Activated B cell treated with CpG ODN at 0.5 μM for 24 hours (primary cell): ENCODE results near the gene PIH1D1. TPM values are rescaled to one million over a fixed set of nuclear protein-coding genes. Genes with fewer than 3 reads are reported as not detected.
A peak's percentile ranks its signal among the peaks of the same experiment; 100 is the strongest.

ENCODE experiments used
- ATAC-seq: fragments of 200-7000 bp; cut with Tn5 transposase; one replicate; pipeline ENCODE4 v1.10.0; 2021; ENCODE audit warnings: low read depth, mild to moderate bottlenecking, moderate library complexity
- CTCF ChIA-PET: fragments of 350-600 bp; sonication (Branson Sonifier 250); formaldehyde crosslinking; loops from one replicate; lab custom pipeline; 2021; ENCODE audit warnings: antibody characterized with exemption; lab: Charles Lee
- POLR2A ChIA-PET: fragments of 350-600 bp; sonication (Branson Sonifier 250); formaldehyde crosslinking; loops from one replicate; lab custom pipeline; 2021; ENCODE audit warnings: antibody characterized with exemption; lab: Charles Lee
- DNase-seq: peaks from one replicate; pipeline ENCODE4 v3.0.0; 2022
- H3K27ac Mint-ChIP-seq: one replicate; pipeline ENCODE4 v1.8.0; 2020; ENCODE audit warnings: mixed read lengths
- H3K27me3 Mint-ChIP-seq: one replicate; pipeline ENCODE4 v1.8.0; 2021; ENCODE audit warnings: mixed read lengths
- H3K36me3 Mint-ChIP-seq: one replicate; pipeline ENCODE4 v1.8.0; 2021; ENCODE audit warnings: low read depth, mixed read lengths
- H3K4me1 Mint-ChIP-seq: one replicate; pipeline ENCODE4 v1.8.0; 2021; ENCODE audit warnings: mixed read lengths
- H3K4me3 Mint-ChIP-seq: one replicate; pipeline ENCODE4 v1.8.0; 2020; ENCODE audit warnings: mild to moderate bottlenecking, mixed read lengths
- H3K9me3 Mint-ChIP-seq: one replicate; pipeline ENCODE4 v1.8.0; 2020; ENCODE audit warnings: mixed read lengths
- intact Hi-C: fragments of 100-400 bp; cut with micrococcal nuclease; formaldehyde crosslinking; loops from one replicate; pipeline ENCODE4 v1.15.1; 2024
- total RNA-seq: library from RNA; stranded (reverse); gene quantifications from 2 replicates; pipeline ENCODE4 v1.2.3, GENCODE V29; 2022
- TF ChIP-seq, protein P1 (sequence below): fragments of 200-600 bp; IDR thresholded peaks from one replicate; pipeline ENCODE4 v1.8.0; 2022; ENCODE audit warnings: antibody characterized with exemption, mild to moderate bottlenecking

Gene PIH1D1
- total RNA-seq, 1 donor from 2014 or later = 110 TPM

DNA sequence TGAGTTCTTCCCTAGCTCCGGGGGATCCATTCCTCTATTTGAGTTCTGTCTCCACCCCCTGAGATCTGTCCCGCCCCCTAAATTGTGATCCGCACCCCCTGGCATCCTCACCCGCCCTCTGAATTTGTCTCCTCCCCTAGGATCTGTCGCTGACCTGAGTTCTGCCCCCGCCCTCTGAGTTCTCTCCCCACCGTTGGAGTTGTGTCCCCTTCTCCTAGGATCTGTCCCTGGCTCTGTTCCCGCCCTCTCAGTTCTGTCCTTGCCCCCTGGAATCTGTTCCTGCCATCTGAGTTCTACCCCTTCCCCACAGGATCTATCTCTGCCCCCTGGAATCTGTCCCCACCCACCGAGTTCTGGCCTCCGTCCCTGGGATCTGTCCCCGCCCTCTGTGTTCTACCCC lies 9.3 kb downstream of the PIH1D1 start:
- intact Hi-C loops = loop anchor here (2.0 kb wide), 1 partner anchor 14 kb away; no protein-coding TSS in a partner anchor
- Mint-ChIP-seq H3K4me1 (peaks cover 34% of the 10 kb centered on the region), H3K36me3 (peaks cover 14% of the 10 kb centered on the region), H3K27me3 (peaks cover 46% of the 10 kb centered on the region), H3K27ac (no peak overlapping the region), H3K9me3 (no peaks in the 10 kb centered on the region), H3K4me3 (peak overlapping the region; percentile 86)
- ATAC-seq (no peak), DNase-seq (no peak)
- ChIA-PET CTCF (interaction anchor here (0.6 to 3.3 kb wide), 7 partner anchors 28 to 216 kb away, joined by 4 to 28 read pairs (median 5); no protein-coding TSS in a partner anchor), POLR2A (interaction anchor here (0.6 to 2.5 kb wide), 15 partner anchors 10 to 176 kb away, joined by 3 to 28 read pairs (median 4); partner anchors contain the start of genes ALDH16A1, CD37 and PIH1D1)
- TF ChIP-seq, protein P1, sequence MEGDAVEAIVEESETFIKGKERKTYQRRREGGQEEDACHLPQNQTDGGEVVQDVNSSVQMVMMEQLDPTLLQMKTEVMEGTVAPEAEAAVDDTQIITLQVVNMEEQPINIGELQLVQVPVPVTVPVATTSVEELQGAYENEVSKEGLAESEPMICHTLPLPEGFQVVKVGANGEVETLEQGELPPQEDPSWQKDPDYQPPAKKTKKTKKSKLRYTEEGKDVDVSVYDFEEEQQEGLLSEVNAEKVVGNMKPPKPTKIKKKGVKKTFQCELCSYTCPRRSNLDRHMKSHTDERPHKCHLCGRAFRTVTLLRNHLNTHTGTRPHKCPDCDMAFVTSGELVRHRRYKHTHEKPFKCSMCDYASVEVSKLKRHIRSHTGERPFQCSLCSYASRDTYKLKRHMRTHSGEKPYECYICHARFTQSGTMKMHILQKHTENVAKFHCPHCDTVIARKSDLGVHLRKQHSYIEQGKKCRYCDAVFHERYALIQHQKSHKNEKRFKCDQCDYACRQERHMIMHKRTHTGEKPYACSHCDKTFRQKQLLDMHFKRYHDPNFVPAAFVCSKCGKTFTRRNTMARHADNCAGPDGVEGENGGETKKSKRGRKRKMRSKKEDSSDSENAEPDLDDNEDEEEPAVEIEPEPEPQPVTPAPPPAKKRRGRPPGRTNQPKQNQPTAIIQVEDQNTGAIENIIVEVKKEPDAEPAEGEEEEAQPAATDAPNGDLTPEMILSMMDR = no peak

DNA sequence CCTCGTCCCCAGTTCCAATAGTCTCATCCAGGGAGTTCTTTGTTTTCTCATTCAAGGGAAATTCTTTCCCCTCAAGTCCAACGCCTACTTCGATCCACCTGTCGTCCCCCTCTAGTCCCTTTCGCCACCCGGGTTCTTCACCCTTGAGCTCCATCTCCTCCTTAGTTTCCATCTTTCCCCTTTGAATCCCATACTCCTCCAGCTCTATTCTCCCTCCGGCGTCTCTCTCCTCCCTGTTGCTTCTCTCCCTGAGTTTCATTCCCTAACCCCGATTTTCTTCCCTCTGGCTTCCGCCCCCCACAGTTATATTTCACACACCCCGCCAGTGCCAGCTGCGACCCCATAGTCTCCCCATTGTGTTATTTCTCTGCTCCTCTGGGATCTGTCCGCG lies 9.7 kb downstream of the PIH1D1 start:
- intact Hi-C loops = loop anchor here (2.0 kb wide), 2 partner anchors 13 to 19 kb away; partner anchors contain the start of gene PTH2
- Mint-ChIP-seq H3K36me3 (peaks cover 10% of the 10 kb centered on the region), H3K4me3 (peak overlapping the region; percentile 86), H3K4me1 (peaks cover 35% of the 10 kb centered on the region), H3K27ac (no peak overlapping the region), H3K27me3 (peaks cover 49% of the 10 kb centered on the region), H3K9me3 (no peaks in the 10 kb centered on the region)
- no peak for DNase-seq
- ChIA-PET CTCF (interaction anchor here (1.1 to 3.3 kb wide), 4 partner anchors 28 to 141 kb away, joined by 4 to 28 read pairs (median 8); no protein-coding TSS in a partner anchor), POLR2A (interaction anchor here (0.6 to 1.9 kb wide), 6 partner anchors 11 to 141 kb away, joined by 4 to 10 read pairs (median 4); partner anchors contain the start of genes ALDH16A1 and CD37)
- TF ChIP-seq, protein P1 = no peak
- ATAC-seq = no peak

DNA sequence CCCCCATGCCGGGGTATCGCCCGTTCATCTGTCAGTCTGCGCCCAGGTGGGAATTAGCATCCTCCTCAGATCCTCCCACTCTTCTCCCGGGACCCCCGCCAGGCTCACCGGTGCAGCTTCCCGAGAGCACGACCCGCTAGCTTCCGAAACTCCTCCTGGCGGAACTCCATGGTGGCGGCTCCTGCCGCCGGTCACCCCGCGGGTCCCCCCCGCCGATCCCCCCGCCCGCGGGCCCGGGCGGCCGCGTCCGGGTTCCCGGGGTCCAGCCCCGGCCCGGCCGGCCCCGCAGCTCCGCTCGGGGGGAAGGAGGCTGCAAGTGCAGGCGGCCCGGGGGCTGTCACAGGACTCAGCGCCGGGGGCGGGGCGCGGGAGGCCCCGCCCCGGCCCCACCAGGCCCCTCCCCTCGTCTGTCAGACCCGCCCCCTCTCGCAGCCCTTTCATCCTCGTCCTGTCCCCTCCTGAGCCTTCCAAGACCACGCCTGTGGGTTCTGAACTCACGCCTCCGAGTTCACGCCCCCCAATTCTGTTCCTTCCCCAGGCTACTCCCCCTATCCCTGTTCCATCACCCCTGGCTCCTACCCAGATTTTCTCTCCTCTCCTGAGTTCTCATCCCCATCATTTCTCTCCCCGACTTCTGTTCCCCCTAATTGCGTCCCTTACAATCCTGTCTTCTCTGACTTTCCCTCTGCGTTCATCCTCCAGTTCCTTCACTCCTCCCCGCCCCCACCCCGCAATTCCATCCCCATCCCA lies 10.2 kb downstream of the PIH1D1 start, which contains the start of gene SLC17A7:
SLC17A7 (minus strand) TSS at position 318 of the 750 bp plus-strand sequence; CDS start at position 170, 148 bp downstream.
- POLR2A ChIA-PET = interaction anchor here (0.6 to 1.9 kb wide), 7 partner anchors 12 to 140 kb away, joined by 3 to 10 read pairs (median 4); partner anchors contain the start of genes ALDH16A1 and CD37

DNA sequence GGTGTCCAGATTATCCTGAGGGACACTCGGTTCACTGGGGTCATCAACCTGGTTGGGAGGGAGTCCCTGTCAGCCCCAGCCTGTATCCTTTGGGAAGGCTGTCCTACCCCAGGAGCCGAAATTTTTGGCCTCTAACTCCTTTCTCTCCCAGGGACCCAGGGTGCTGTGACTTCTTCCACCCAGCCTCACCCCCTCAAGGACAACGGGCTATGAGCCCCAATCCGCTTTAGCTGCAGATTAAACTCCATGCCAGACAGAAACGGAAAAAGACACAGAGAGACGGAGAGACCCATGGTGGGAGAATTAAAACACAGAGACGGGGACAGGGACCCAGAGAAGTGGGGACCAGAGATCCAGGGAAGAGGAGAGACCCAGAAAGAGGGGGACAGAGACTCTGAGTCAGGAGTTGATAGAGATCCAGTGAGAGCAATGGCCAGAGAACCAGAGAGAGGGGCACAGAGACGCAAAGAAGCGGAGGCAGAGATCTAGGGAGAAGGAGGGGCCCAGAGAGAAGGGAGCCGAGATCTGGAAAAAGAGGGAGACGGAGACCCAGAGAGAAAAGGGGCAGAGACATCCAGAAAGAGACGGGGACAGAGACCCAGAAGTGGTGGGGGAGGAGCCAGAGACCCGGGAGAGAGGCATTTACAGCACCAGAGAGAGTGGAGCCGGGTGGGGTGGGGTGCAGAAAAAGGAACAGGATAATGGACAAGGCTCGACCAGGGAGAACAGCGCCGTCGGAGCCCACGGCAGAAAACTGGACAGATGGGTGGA lies 11.0 kb downstream of the PIH1D1 start:
- ATAC-seq (no peak), DNase-seq (no peak)
- H3K4me1 Mint-ChIP-seq = peaks cover 48% of the 10 kb centered on the region
- intact Hi-C loops = loop anchor here (2.0 kb wide), 1 partner anchor 18 kb away; the partner anchor contains the start of gene PTH2
- H3K27me3 Mint-ChIP-seq = peaks cover 63% of the 10 kb centered on the region
- TF ChIP-seq, protein P1 = no peak
- POLR2A ChIA-PET = interaction anchor here (0.8 kb wide), 2 partner anchors 11 to 49 kb away, joined by 3 read pairs; no protein-coding TSS in a partner anchor
- CTCF ChIA-PET = interaction anchor here (2.9 to 3.3 kb wide), 2 partner anchors 29 to 49 kb away, joined by 9 to 28 read pairs; no protein-coding TSS in a partner anchor
- no peaks in the 10 kb centered on the region for H3K9me3 Mint-ChIP-seq
- H3K36me3 Mint-ChIP-seq = no peaks in the 10 kb centered on the region
- no peak overlapping the region for H3K27ac Mint-ChIP-seq
- peak overlapping the region; percentile 64 for H3K4me3 Mint-ChIP-seq

More for the DNA sequence above, 10.2 kb downstream of the PIH1D1 start, which contains the start of gene SLC17A7:
- intact Hi-C loops = loop anchor here (2.0 kb wide), 1 partner anchor 19 kb away; the partner anchor contains the start of gene PTH2
- peaks cover 55% of the 10 kb centered on the region for H3K27me3 Mint-ChIP-seq
- ATAC-seq = no peak
- H3K27ac Mint-ChIP-seq = no peak within 1 kb of the TSS
- H3K36me3 Mint-ChIP-seq = peaks cover 5% of the 10 kb centered on the region
- CTCF ChIA-PET = interaction anchor here (1.9 to 3.3 kb wide), 3 partner anchors 29 to 140 kb away, joined by 7 to 28 read pairs (median 9); no protein-coding TSS in a partner anchor
- H3K9me3 Mint-ChIP-seq = no peaks in the 10 kb centered on the region
- TF ChIP-seq, protein P1 = no peak
- peaks cover 41% of the 10 kb centered on the region for H3K4me1 Mint-ChIP-seq
- peak within 1 kb of the TSS; percentile 86 for H3K4me3 Mint-ChIP-seq
- DNase-seq = no peak
